ENCODE measurements around the gene AGPAT4.

- no peak for TF ChIP-seq CTCF (conservative IDR thresholded peaks at IDR 0.05; ENCODE audit: low read length)
- no peak for TF ChIP-seq EZH2phosphoT487 (IDR thresholded peaks at IDR 0.05; ENCODE audit: borderline replicate concordance, low read depth, low read length)
These were observed 112.7 kb downstream of the AGPAT4 start for GRCh38 chr6:161161121-161161520.
